Adrenal gland (tissue), 12 donors: ENCODE results near the gene SYTL3. TPM values are rescaled to one million over a fixed set of nuclear protein-coding genes. Genes with fewer than 3 reads are reported as not detected.
"Not testable (repeated sequence)": the region's sequence is repeated elsewhere in the genome, so short reads cannot be mapped to it uniquely, and the experiment has no call there.

ENCODE experiments used
- DNase-seq, 7 donors: peaks; one replicate each; pipeline ENCODE4 v3.0.0-alpha.2; 2019 to 2020
- H3K27ac ChIP-seq, 5 donors: fragments of 200-600 bp; sonication (generic) in 4 of 5; 1 replicate in 3 of 5; 2 replicates in 2 of 5; pipeline versions ENCODE4 v1.5.1 to v1.8.0; 2016 to 2020; ENCODE audit warnings: mild to moderate bottlenecking in 1 of 5
- H3K27me3 ChIP-seq: fragments of 200-600 bp; 2 replicates; pipeline ENCODE4 v1.8.0; 2021
- H3K36me3 ChIP-seq, 2 donors: fragments of 200-600 bp; replicated peaks in 1 of 2; 1 replicate in 1 of 2; 2 replicates in 1 of 2; pipeline versions ENCODE4 v1.5.1 to v1.8.0; 2018 to 2022
- H3K4me1 ChIP-seq, 2 donors: fragments of 200-600 bp; replicated peaks in 1 of 2; 1 replicate in 1 of 2; 2 replicates in 1 of 2; pipeline versions ENCODE4 v1.5.1 to v1.8.0; 2018 to 2021
- H3K4me3 ChIP-seq, 4 donors: fragments of 200-600 bp; sonication (generic) in 3 of 4; one replicate each; pipeline ENCODE4 v1.5.1; 2016 to 2018
- H3K9me3 ChIP-seq, 3 donors: fragments of 200-600 bp; sonication (generic) in 1 of 3; replicated peaks in 1 of 3; 1 replicate in 2 of 3; 2 replicates in 1 of 3; pipeline versions ENCODE4 v1.5.1 to v1.8.0; 2016 to 2021
- POLR2A ChIP-seq, 2 donors: fragments of 450-650 bp; IDR thresholded peaks; one replicate each; pipeline ENCODE4 v1.6.1; 2017; ENCODE audit warnings: antibody characterized with exemption in 2 of 2, mild to moderate bottlenecking in 2 of 2, moderate library complexity in 1 of 2
- WGBS, 4 donors: extraction: QIAGEN DNeasy Blood & Tissue Kit in 2 of 4; methylation state at CpG; one replicate each; pipeline versions ENCODE4 v1.1.5 to v1.1.7; 2013 to 2017; 5-methylcytosine and 5-hydroxymethylcytosine counted together
- intact Hi-C, 2 donors: fragments of 100-400 bp; cut with DNase I; formaldehyde crosslinking; loops; one replicate each; pipeline versions ENCODE4 v1.14.1 to v1.15.0; 2022 to 2023
- polyA plus RNA-seq, 3 donors: library from polyadenylated mRNA; stranded (reverse); fragments of 200-250 nt in 2 of 3; fragments of 350-450 nt in 1 of 3; fragmentation: Illumina TruSeq in 1 of 3; extraction: RNeasy Lipid Tissue Mini Kit (QIAGEN cat#74804) in 1 of 3; gene quantifications; one replicate each; pipeline ENCODE4 v1.2.3, GENCODE V29; 2013 to 2014
- total RNA-seq, 9 donors: library from RNA; depleted of rRNA in 4 of 9; stranded (reverse); fragments of >200 nt in 4 of 9; fragments of 120-200 nt in 1 of 9; fragmentation: NEBNext Ultra II Directional in 1 of 9; extraction: Animal tissue kit (Norgen Biotek cat#: 25700) in 1 of 9; gene quantifications; one replicate each; pipeline versions ENCODE4 v1.1.0 to v1.2.4, GENCODE V29; 2013 to 2023
- TF ChIP-seq, protein P1 (sequence below), 6 experiments: fragments of 450-650 bp in 4 of 6; fragments of 200-600 bp in 2 of 6; sonication (generic) in 1 of 6; IDR thresholded peaks; 1 replicate in 5 of 6; 2 replicates in 1 of 6; pipeline versions ENCODE4 v1.5.1 to v1.8.0; 2016 to 2021; ENCODE audit warnings: antibody characterized with exemption in 6 of 6, mild to moderate bottlenecking in 2 of 6, moderate library complexity in 1 of 6
- donor health status: healthy with polysubstance abuse.
- donor health status: Bipolar disorder and iron deficiency.
- donor health status: DM: yes; HTN: yes; CAD: no.
- donor health status: DM: no; HTN: no; CAD: no.
- donor health status: DM: no; HTN: no; CAD: no.
- donor health status: DM: yes; HTN: yes; CAD: no.

SYTL3 gene
- total and polyA plus RNA-seq, 12 donors: 0.94 to 3.9 (median 2.1) TPM

DNA sequence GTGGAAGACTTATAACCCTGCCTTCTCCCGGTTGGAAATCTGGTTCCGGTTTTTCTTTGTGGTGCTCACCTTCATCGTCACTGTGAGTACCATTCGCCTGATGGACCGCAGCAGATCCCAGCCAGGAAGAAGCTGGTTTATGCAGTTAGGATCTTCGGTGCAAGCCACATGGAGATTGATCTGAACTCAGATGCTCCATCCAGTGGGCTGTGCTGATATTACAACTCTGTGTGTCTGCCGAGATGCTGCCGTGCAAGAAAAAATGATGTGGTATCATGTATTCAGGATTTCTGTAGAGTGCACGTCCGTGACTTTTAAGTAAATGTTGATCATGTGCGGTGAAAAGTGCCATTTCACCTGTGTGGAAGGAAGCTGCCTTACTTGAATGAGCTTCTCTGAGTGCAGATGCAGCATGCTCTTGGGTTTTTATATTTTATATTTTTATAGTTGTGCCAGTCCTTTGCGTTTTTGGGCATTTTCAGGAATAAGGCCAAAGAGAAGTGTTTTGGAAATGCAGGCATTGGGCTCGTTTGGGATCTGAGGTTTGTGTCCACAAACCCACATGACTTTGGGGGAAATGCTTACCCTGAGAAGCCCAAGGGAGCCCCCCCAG lies 44.5 kb upstream of the SYTL3 start:
- intact Hi-C loops: loop anchor here in 1 of 2 donors (10.0 kb wide), 1 partner anchor 381 kb away; no protein-coding TSS in a partner anchor
- no peak overlapping the region for H3K27ac ChIP-seq
- WGBS, 4 donors: 34 to 40% (median 37%) methylated on average over 13 of the region's 13 CpGs
- no peak overlapping the region for H3K4me3 ChIP-seq
- peaks cover 0 to 11% of the 10 kb centered on the region in 2 donors for H3K4me1 ChIP-seq
- peaks cover 0 to 35% of the 10 kb centered on the region in 2 donors for H3K36me3 ChIP-seq
- no peaks in the 10 kb centered on the region for H3K9me3 ChIP-seq
- DNase-seq: peak; percentile 59 to 92 (median 69)
- no peaks in the 10 kb centered on the region for H3K27me3 ChIP-seq
- TF ChIP-seq, protein P1, sequence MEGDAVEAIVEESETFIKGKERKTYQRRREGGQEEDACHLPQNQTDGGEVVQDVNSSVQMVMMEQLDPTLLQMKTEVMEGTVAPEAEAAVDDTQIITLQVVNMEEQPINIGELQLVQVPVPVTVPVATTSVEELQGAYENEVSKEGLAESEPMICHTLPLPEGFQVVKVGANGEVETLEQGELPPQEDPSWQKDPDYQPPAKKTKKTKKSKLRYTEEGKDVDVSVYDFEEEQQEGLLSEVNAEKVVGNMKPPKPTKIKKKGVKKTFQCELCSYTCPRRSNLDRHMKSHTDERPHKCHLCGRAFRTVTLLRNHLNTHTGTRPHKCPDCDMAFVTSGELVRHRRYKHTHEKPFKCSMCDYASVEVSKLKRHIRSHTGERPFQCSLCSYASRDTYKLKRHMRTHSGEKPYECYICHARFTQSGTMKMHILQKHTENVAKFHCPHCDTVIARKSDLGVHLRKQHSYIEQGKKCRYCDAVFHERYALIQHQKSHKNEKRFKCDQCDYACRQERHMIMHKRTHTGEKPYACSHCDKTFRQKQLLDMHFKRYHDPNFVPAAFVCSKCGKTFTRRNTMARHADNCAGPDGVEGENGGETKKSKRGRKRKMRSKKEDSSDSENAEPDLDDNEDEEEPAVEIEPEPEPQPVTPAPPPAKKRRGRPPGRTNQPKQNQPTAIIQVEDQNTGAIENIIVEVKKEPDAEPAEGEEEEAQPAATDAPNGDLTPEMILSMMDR (IDR thresholded peaks at IDR 0.05): peak; percentile 70 to 86 (median 78)
- no peak for TF ChIP-seq POLR2A (IDR thresholded peaks at IDR 0.05)

DNA sequence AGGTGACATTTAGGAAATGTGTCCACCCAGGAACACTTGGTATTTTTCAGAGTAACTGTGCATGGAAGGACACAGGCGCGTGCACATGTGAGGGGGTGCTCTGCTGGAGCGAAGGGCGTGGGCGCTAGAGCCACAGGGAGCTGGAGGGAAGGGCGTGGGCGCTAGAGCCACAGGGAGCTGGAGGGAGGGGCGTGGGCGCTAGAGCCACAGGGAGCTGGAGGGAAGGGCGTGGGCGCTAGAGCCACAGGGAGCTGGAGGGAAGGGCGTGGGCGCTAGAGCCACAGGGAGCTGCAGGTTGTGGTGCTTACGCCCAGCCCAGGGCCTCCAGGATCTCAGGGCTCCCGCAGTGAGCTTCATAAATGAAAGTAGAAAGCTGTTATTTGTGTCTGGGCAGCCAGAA lies 43.8 kb upstream of the SYTL3 start:
- not testable (repeated sequence) for H3K4me3 ChIP-seq, H3K9me3 ChIP-seq, H3K27ac ChIP-seq, H3K27me3 ChIP-seq, DNase-seq
- peaks cover 0 to 13% of the 10 kb centered on the region in 2 donors for H3K4me1 ChIP-seq
- 82 to 90% (median 85%) methylated on average over 13 to 15 of the region's 15 CpGs for WGBS, 4 donors
- intact Hi-C loops: loop anchor here in 1 of 2 donors (10.0 kb wide), 1 partner anchor 381 kb away; no protein-coding TSS in a partner anchor
- peaks cover 0 to 39% of the 10 kb centered on the region in 2 donors for H3K36me3 ChIP-seq

DNA sequence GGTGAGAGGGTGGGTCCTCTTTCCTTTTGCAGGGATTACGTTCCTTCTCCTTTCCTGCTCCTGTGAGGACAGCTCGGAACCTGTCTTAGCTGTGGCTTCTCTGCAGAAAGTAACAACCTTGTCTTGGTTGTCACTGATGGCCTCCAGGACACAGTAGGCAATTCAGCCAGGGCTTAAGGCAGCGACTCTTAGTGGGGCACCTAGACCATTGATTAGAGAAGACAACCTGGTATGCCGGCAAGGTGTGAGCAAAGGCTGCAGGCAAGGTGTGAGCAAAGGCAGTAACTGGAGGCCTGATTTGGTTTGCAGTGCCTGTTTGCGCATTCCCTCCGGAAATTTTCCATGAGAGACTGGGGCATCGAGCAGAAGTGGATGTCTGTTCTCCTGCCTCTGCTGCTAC lies 42.9 kb upstream of the SYTL3 start:
- peaks cover 0 to 13% of the 10 kb centered on the region in 2 donors for H3K4me1 ChIP-seq

DNA sequence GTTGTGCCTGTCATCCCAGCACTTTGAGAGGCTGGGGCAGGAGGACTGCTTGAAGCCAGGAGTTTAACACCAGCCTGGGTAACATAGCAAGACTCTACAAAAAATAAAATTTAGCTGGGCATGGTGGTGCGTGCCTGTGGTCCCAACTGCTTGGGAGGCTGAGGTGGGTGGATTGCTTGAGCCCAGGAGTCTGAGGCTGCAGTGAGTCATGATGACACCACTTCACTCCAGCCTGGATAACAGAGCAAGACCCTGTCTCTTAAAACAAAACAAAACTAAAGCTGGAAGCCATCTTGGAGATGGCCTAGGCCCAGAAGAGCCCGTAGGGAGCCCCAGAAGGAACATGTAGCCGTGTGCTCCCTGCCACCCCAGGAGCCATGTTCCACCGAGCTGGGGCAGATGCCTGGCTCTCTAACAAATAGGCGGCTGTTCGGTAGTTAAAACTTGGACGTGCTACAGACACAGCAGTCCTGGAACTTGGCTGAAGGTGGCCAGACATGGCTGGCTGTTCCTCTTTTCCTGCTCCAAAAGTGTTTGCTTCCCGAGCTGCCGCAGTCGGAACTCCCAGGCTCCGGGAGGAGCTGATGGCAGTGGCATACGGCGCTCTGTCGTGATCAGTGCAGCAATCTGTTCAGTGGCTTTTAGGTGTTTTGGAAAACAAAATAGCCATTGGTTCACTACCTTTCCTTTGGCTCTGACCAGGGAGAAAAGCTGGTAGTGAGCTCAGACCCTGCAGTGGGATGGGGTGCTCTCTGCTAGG lies 42.3 kb upstream of the SYTL3 start:
- WGBS, 4 donors: 94 to 96% (median 96%) methylated on average over 12 to 14 of the region's 14 CpGs
- H3K9me3 ChIP-seq: no peaks in the 10 kb centered on the region
- TF ChIP-seq POLR2A (IDR thresholded peaks at IDR 0.05): no peak
- TF ChIP-seq, protein P1 (IDR thresholded peaks at IDR 0.05): no peak
- no peak overlapping the region for H3K27ac ChIP-seq
- no peak overlapping the region for H3K4me3 ChIP-seq
- DNase-seq: peak in 1 of 7 donors; percentile 39
- no peaks in the 10 kb centered on the region for H3K27me3 ChIP-seq
- H3K4me1 ChIP-seq: peaks cover 0 to 13% of the 10 kb centered on the region in 2 donors
- peaks cover 0 to 39% of the 10 kb centered on the region in 2 donors for H3K36me3 ChIP-seq
- intact Hi-C loops: loop anchor here in 1 of 2 donors (10.0 kb wide), 1 partner anchor 383 kb away; no protein-coding TSS in a partner anchor

More for the DNA sequence above, 42.9 kb upstream of the SYTL3 start:
- 91 to 96% (median 95%) methylated on average over 7 of the region's 7 CpGs for WGBS, 4 donors
- H3K36me3 ChIP-seq: peaks cover 0 to 39% of the 10 kb centered on the region in 2 donors
- DNase-seq: peak in 1 of 7 donors; percentile 41
- no peak overlapping the region for H3K4me3 ChIP-seq
- TF ChIP-seq, protein P1 (IDR thresholded peaks at IDR 0.05): no peak
- no peak for TF ChIP-seq POLR2A (IDR thresholded peaks at IDR 0.05)
- intact Hi-C loops: loop anchor here in 1 of 2 donors (10.0 kb wide), 1 partner anchor 382 kb away; no protein-coding TSS in a partner anchor
- no peaks in the 10 kb centered on the region for H3K27me3 ChIP-seq
- H3K9me3 ChIP-seq: no peaks in the 10 kb centered on the region
- no peak overlapping the region for H3K27ac ChIP-seq
